Skeletal muscle tissue (tissue), 4 donors: ENCODE results near the gene AMDHD1. TPM values are rescaled to one million over a fixed set of nuclear protein-coding genes. Genes with fewer than 3 reads are reported as not detected.

Experiments used
- H3K27ac ChIP-seq: one replicate; pipeline ENCODE4 v1.7.0; 2013; ENCODE audit warnings: mild to moderate bottlenecking, low read depth, low read length, inconsistent platforms
- H3K27me3 ChIP-seq, 3 donors: one replicate each; pipeline ENCODE4 v1.7.0; 2013; ENCODE audit warnings: low read length in 3 of 3; ENCODE audit not compliant: control insufficient read depth in 3 of 3, insufficient read depth in 3 of 3
- H3K36me3 ChIP-seq, 3 donors: one replicate each; pipeline ENCODE4 v1.7.0; 2013; ENCODE audit warnings: low read length in 3 of 3; ENCODE audit not compliant: control insufficient read depth in 3 of 3, insufficient read depth in 3 of 3
- H3K4me1 ChIP-seq, 3 donors: one replicate each; pipeline ENCODE4 v1.7.0; 2013; ENCODE audit warnings: low read length in 3 of 3, mild to moderate bottlenecking in 3 of 3; ENCODE audit not compliant: control insufficient read depth in 3 of 3, insufficient read depth in 3 of 3
- H3K4me3 ChIP-seq, 3 donors: one replicate each; pipeline ENCODE4 v1.7.0; 2013; ENCODE audit warnings: low read length in 3 of 3
- H3K9ac ChIP-seq, 3 donors: one replicate each; pipeline ENCODE4 v1.7.0; 2013; ENCODE audit warnings: low read length in 3 of 3, mild to moderate bottlenecking in 3 of 3, moderate library complexity in 2 of 3, low read depth in 1 of 3
- H3K9me3 ChIP-seq, 3 donors: one replicate each; pipeline ENCODE4 v1.7.0; 2013; ENCODE audit warnings: low read length in 3 of 3; ENCODE audit not compliant: control insufficient read depth in 3 of 3
- total RNA-seq: library from RNA; depleted of rRNA; stranded (reverse); fragments of >200 nt; gene quantifications from one replicate; pipeline ENCODE4 v1.2.3, GENCODE V29; 2014
- donor health status: Osteomylitis.

The AMDHD1 gene
- total RNA-seq, 1 donor from 2014 or later = under 0.01 TPM

DNA sequence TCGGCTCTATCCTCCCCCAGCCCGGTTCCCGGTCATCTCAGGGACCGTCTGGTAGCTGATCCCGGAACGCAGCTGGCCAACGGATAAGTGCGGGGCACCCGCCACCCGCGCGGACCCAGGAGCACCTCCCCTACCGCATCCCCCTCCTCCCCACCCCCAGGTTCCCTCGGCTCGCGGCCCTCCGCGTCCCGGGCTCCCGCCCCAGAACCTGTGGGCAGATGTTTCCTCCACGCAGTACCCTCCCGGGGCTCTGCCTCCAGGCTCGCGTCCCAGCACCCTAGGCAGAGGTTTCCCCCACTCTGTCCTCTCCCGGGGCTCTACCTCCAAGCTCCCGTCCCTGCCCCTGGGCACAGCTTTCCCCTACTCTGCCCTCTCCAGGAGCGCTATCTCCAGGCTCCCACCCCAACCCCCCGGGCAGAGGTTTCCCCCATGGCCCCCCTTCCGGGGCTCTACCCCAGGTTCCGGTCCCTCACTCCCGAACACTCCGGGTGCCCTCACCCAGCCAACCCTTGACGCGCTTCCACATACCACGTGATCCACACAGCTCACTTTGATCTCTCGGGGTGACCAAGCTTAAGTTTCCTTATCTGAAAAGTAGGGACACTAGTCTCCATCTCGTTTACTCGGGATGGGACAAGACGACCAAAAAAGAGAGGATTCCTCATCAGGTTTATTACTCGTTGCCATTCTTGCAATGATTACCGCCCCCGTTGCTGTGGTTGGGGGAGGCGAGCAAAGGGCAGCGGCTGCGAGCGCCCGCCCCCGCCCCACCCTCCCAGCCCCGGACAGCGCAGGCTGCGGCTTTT lies 404 bp upstream of the AMDHD1 start, which contains the start of gene CCDC38:
TSS of gene CCDC38 (minus strand) at position 91 of the 806 bp plus-strand sequence. CDS start 6,105 bp downstream, outside the sequence.
- Histone ChIP-seq H3K27ac (peak within 1 kb of the TSS; percentile 69), H3K4me3 (peak within 1 kb of the TSS; percentile 92 to 97 (median 92)), H3K9ac (peak within 1 kb of the TSS; percentile 77 to 88 (median 83)), H3K36me3 (no peaks in the 10 kb centered on the region), H3K4me1 (peaks cover 6 to 9% (median 6%) of the 10 kb centered on the region in 3 donors), H3K9me3 (no peaks in the 10 kb centered on the region), H3K27me3 (no peaks in the 10 kb centered on the region)

GRCh38 chr12:95944108-95944704 lies 1.1 kb downstream of the AMDHD1 start:
- no peaks in the 10 kb centered on the region for H3K27me3 ChIP-seq
- peaks cover 6 to 9% (median 6%) of the 10 kb centered on the region in 3 donors for H3K4me1 ChIP-seq
- H3K4me3 ChIP-seq = no peak overlapping the region
- H3K9ac ChIP-seq = peak overlapping the region in 1 of 3 donors; percentile 88
- H3K9me3 ChIP-seq = no peaks in the 10 kb centered on the region
- no peaks in the 10 kb centered on the region for H3K36me3 ChIP-seq
- no peak overlapping the region for H3K27ac ChIP-seq

DNA sequence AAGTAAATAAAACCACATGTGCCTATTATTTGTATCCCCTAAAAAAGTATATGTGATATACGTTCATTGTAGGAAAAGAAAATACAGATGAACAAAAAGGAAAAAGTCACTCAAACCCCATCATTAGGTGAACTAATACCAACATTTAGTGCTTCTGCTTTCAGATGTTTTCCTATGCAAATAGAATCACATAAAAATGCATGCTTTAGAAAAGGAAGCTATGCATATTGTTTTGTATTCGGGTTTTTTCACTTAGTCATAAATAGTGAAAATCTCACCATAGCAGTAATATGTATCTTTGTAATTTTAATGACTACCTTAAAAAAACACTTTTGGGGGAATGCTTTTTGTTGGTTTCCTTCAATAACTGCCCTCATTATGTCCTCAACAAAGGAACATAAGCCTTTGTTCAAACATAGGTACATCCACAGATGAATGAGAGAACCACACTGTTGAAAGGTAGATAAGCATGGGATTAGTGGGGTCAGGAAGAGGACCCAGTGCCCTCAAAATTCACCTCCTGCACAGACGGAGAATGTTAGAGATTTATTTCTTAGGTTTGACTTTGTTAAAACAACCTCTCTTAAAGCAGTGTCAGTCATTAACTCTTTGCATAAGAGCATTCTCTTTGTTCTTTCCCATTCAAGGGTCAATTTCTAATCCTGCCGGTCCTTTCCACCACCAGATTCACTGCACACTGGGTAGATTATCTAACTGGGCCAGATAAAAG lies 6.5 kb downstream of the AMDHD1 start:
- Histone ChIP-seq H3K4me3 (no peak overlapping the region), H3K27me3 (no peaks in the 10 kb centered on the region), H3K27ac (no peak overlapping the region), H3K4me1 (no peaks in the 10 kb centered on the region), H3K9ac (no peak overlapping the region), H3K9me3 (no peaks in the 10 kb centered on the region), H3K36me3 (no peaks in the 10 kb centered on the region)

DNA sequence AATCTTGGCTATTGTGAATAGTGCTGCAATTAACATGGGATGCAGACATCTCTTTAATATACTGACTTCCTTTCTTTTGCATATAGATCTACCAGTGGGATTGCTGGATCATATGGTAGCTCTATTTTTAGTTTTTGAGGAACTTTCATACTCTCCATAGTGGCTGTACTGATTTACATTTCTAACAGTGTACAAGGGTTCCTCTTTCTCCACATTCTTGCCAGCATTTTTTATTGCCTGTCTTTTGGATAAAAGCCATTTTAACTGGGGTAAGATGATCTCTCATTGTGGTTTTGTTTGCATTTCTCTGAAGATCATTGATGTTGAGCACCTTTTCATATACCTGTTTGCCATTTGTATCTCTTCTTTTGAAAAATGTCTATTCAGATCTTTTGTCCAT lies 8.4 kb downstream of the AMDHD1 start:
- H3K27me3 ChIP-seq = peaks cover 0 to under 1% (median 0%) of the 10 kb centered on the region in 3 donors
- H3K4me3 ChIP-seq = no peak overlapping the region
- H3K9ac ChIP-seq = no peak overlapping the region
- no peaks in the 10 kb centered on the region for H3K9me3 ChIP-seq
- H3K36me3 ChIP-seq = no peaks in the 10 kb centered on the region
- no peak overlapping the region for H3K27ac ChIP-seq
- H3K4me1 ChIP-seq = no peaks in the 10 kb centered on the region

DNA sequence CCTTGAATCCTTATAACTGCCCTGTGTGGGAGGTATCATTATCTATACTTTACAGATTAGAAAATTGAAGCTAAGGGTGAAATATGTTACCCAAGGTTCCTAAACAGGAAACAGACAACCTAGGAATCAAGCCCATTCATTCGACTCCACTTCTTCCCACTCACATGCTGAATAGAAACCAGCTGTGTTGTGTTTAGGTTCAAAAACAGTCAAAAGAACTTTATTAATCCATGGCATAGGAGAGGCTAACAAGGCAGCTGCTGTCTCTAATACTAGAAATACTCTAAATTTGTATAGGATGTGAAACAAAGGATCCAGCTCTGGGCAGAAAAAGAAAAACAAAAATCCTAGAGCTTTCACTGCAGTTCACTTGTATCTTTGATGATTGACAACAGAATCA lies 9.9 kb downstream of the AMDHD1 start:
- no peak overlapping the region for H3K9ac ChIP-seq
- H3K27ac ChIP-seq = no peak overlapping the region
- H3K27me3 ChIP-seq = peaks cover 0 to 4% (median 0%) of the 10 kb centered on the region in 3 donors
- H3K9me3 ChIP-seq = no peaks in the 10 kb centered on the region
- H3K4me3 ChIP-seq = no peak overlapping the region
- no peaks in the 10 kb centered on the region for H3K36me3 ChIP-seq
- no peaks in the 10 kb centered on the region for H3K4me1 ChIP-seq

DNA sequence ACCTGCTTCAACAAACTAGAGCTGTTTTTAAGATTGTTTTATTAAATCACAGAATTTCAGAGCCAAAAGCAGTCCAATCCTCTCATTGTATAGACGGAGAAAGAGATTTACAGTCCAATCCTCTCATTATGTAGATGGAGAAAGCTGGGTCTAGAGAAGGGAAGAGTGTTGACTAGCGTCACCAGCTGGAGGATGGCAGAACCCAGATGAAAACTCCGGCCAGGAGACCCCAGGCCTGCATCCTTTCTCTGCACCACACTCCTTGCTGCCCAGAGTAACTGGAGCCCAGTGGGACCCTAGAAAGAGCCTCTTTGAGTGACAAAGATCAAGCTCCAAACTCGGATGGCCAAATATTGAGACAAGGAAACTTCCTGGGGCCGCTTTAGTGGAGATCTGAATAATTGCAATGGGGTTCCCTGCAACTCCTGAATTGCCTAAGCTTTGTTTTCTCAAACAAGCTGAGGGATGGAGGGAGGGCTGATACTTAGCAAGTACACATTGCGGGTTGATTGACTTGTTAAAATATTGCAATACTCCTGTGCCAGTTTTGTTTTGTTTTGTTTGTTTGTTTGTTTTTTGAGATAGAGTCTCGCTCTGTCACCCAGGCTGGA lies 12.5 kb downstream of the AMDHD1 start:
- Histone ChIP-seq H3K4me3 (no peak overlapping the region), H3K27ac (no peak overlapping the region), H3K9me3 (no peaks in the 10 kb centered on the region), H3K4me1 (no peaks in the 10 kb centered on the region), H3K9ac (no peak overlapping the region), H3K36me3 (no peaks in the 10 kb centered on the region), H3K27me3 (peaks cover 0 to 4% (median 0%) of the 10 kb centered on the region in 3 donors)

DNA sequence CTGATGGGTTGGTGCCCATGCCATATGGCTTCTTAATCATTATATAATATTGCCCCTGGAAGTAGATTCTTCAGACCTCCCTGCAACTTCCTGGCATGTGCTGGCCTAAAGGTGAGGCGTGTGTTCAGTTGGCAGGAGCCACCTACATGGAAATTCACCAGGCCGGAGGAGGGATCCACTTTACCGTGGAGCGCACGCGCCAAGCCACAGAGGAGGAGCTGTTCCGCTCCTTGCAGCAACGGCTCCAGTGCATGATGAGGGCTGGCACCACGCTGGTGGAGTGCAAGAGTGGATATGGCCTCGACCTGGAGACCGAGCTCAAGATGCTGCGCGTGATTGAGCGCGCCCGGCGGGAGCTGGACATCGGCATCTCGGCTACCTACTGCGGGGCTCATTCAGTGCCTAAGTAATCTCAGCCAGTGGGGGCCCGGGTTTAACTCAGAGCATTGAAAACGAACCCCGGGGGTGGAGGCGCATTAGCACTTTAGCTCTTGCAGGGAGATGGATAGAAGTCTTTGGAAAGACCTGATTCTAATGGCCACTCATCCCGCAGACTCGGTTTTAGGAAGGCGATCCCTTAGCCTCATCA lies 13.5 kb downstream of the AMDHD1 start:
- Histone ChIP-seq H3K27ac (no peak overlapping the region), H3K27me3 (peaks cover 0 to 4% (median 0%) of the 10 kb centered on the region in 3 donors), H3K4me3 (no peak overlapping the region), H3K9me3 (no peaks in the 10 kb centered on the region), H3K4me1 (no peaks in the 10 kb centered on the region), H3K36me3 (no peaks in the 10 kb centered on the region), H3K9ac (no peak overlapping the region)

GRCh38 chr12:95959107-95959506 lies 16.0 kb downstream of the AMDHD1 start:
- Histone ChIP-seq H3K9ac (no peak overlapping the region), H3K4me1 (no peaks in the 10 kb centered on the region), H3K9me3 (no peaks in the 10 kb centered on the region), H3K36me3 (no peaks in the 10 kb centered on the region), H3K27me3 (peaks cover 0 to 4% (median 0%) of the 10 kb centered on the region in 3 donors), H3K4me3 (no peak overlapping the region), H3K27ac (no peak overlapping the region)

DNA sequence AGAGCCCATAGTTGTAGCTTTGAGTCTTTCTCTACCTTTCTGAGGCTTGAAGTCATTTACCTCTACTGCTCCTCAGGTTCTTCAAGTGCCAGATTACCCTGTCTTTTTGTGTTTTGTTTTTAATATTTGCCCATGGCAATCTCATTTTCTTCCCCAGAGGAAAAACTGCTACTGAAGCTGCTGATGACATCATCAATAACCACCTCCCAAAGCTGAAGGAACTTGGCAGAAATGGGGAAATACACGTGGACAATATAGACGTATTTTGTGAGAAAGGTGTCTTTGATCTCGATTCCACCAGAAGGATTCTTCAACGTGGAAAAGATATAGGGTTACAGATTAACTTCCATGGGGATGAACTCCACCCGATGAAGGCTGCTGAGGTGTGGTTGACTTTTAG lies 17.1 kb downstream of the AMDHD1 start:
- H3K9me3 ChIP-seq = no peaks in the 10 kb centered on the region
- no peaks in the 10 kb centered on the region for H3K4me1 ChIP-seq
- H3K27ac ChIP-seq = no peak overlapping the region
- H3K36me3 ChIP-seq = no peaks in the 10 kb centered on the region
- no peak overlapping the region for H3K9ac ChIP-seq
- no peak overlapping the region for H3K4me3 ChIP-seq
- H3K27me3 ChIP-seq = peaks cover 0 to 4% (median 0%) of the 10 kb centered on the region in 3 donors
